Activated gamma-delta T cell (primary cell): ENCODE measurements around the gene CCNJL.
"Not testable (repeated sequence)": the region's sequence is repeated elsewhere in the genome, so short reads cannot be mapped to it uniquely, and the experiment has no call there.

Experiments
- DNase-seq: peaks from one replicate; lab custom pipeline; 2025; lab: John Stamatoyannopoulos, UW

Gene CCNJL

GRCh38 chr5:160260881-160261815 is 51.2 kb downstream of the CCNJL start:
- DNase-seq, result no peak

- DNase-seq, result no peak
These were observed 52.2 kb downstream of the CCNJL start for GRCh38 chr5:160260006-160260775.

- no peak for DNase-seq
These were observed 53.0 kb downstream of the CCNJL start for GRCh38 chr5:160259341-160259740.

GRCh38 chr5:160254706-160255105 is 57.7 kb downstream of the CCNJL start:
- no peak for DNase-seq

- no peak for DNase-seq
These were observed 58.9 kb downstream of the CCNJL start for GRCh38 chr5:160253441-160253840.

- no peak for DNase-seq
These were observed 59.4 kb downstream of the CCNJL start for GRCh38 chr5:160252916-160253315.

- DNase-seq, result no peak
These were observed 60.8 kb downstream of the CCNJL start for GRCh38 chr5:160251406-160252155.

GRCh38 chr5:160250826-160251225 is 61.5 kb downstream of the CCNJL start:
- DNase-seq, result no peak

GRCh38 chr5:160250226-160250625 is 62.1 kb downstream of the CCNJL start:
- no peak for DNase-seq

GRCh38 chr5:160249570-160249969 is 62.8 kb downstream of the CCNJL start:
- not testable (repeated sequence) for DNase-seq

- no peak for DNase-seq
These were observed 66.8 kb downstream of the CCNJL start for GRCh38 chr5:160245506-160246086.

GRCh38 chr5:160242145-160242544 is 70.2 kb downstream of the CCNJL start:
- DNase-seq, result no peak

GRCh38 chr5:160240350-160240749 is 72.0 kb downstream of the CCNJL start:
- DNase-seq, result no peak

GRCh38 chr5:160237571-160238093 is 74.7 kb downstream of the CCNJL start:
- no peak for DNase-seq

- no peak for DNase-seq
These were observed 76.6 kb downstream of the CCNJL start for GRCh38 chr5:160235731-160236130.

- no peak for DNase-seq
These were observed 79.1 kb downstream of the CCNJL start for GRCh38 chr5:160233215-160233614.

- DNase-seq, result no peak
These were observed 80.5 kb downstream of the CCNJL start for GRCh38 chr5:160231783-160232342.

- DNase-seq, result no peak
These were observed 81.5 kb downstream of the CCNJL start for GRCh38 chr5:160230686-160231527.

- DNase-seq, result no peak
These were observed 83.1 kb downstream of the CCNJL start, which contains the start of gene FABP6 for GRCh38 chr5:160229190-160229742. FABP6 (plus strand) TSS chr5:160229506; CDS start chr5:160229558, 52 bp downstream.

- DNase-seq, result no peak
These were observed 85.4 kb downstream of the CCNJL start for GRCh38 chr5:160227012-160227411.
